GM19099 (cell line): ENCODE data around the gene AHDC1.

Experiments used
- POLR2A ChIP-seq: IDR thresholded peaks from 3 replicates; pipeline ENCODE4 v1.6.1; 2011; ENCODE audit warnings: low read depth; ENCODE audit not compliant: insufficient read length; ENCODE audit errors: extremely low read depth

Gene AHDC1

GRCh38 chr1:27559466-27560030 lies 44.4 kb downstream of the AHDC1 start:
- no peak for TF ChIP-seq POLR2A

- no peak for TF ChIP-seq POLR2A
These were observed 46.2 kb downstream of the AHDC1 start for GRCh38 chr1:27557596-27558340.

- TF ChIP-seq POLR2A: no peak
These were observed 47.0 kb downstream of the AHDC1 start for GRCh38 chr1:27556781-27557595.

GRCh38 chr1:27556435-27556780 lies 47.5 kb downstream of the AHDC1 start:
- no peak for TF ChIP-seq POLR2A

- no peak for TF ChIP-seq POLR2A
These were observed 48.1 kb downstream of the AHDC1 start for GRCh38 chr1:27555700-27556424.

GRCh38 chr1:27554759-27555699 lies 48.9 kb downstream of the AHDC1 start:
- no peak for TF ChIP-seq POLR2A

GRCh38 chr1:27554293-27554692 lies 49.7 kb downstream of the AHDC1 start:
- TF ChIP-seq POLR2A: no peak

- no peak for TF ChIP-seq POLR2A
These were observed 51.0 kb downstream of the AHDC1 start for GRCh38 chr1:27552911-27553420.

- no peak for TF ChIP-seq POLR2A
These were observed 52.0 kb downstream of the AHDC1 start for GRCh38 chr1:27551953-27552312.

GRCh38 chr1:27551170-27551952 lies 52.6 kb downstream of the AHDC1 start:
- no peak for TF ChIP-seq POLR2A

- no peak for TF ChIP-seq POLR2A
These were observed 53.3 kb downstream of the AHDC1 start for GRCh38 chr1:27550510-27551169.

- TF ChIP-seq POLR2A: no peak
These were observed 54.0 kb downstream of the AHDC1 start for GRCh38 chr1:27549807-27550408.
